OCI-M2 (cell line): ENCODE data around the gene LMBRD2.
"Not testable (repeated sequence)": the region's sequence is repeated elsewhere in the genome, so short reads cannot be mapped to it uniquely, and the experiment has no call there.

Experiments
- DNase-seq: peaks from one replicate; lab custom pipeline; 2025; ENCODE audit not compliant: unreplicated experiment; lab: John Stamatoyannopoulos, UW

The LMBRD2 gene

DNA sequence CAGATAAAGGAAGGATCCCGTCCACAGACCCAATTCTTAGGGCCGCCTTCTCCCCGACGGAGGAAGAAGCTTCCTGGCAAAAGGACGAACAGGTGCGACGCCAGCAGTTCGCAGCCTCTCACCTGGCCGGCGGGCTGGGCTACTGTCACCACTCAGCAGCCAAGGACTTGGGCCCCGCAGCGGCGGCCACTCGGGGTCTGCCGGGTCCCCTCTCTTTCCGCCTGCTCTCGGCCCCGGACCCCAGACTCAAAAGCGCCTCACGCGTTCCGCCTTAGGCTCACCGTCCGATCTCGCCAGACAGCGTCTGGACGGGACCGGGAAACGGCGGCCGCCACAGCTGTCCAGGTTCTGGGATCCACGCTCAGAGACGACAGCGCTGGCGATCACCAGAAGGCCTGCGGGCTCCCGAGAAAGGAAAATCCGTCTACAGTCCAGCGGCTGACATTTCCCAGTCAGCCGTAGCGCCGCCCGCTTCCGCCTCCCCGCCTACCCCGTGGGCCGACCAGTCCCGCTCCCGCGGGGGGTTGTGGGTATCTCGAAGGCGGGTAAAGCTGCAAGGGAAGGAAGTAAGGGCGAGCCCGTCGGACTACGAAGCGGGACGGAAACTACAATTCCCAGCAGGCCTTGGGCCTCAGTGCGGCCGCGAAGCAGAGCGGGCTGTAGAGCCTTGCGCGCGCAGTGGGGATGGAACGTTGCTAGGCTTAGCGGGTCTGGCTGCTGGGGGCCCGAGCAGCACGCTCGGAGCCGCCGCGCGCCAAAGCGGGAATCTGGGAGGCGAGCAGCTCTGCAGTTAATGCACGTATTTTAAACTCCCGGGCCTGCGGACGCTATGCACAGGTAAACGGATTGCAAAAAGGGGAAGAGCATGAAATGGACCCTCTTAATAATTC is at the start of gene LMBRD2, which contains the start of gene SKP2:
TSS of gene LMBRD2 (minus strand) at position 454 of the 890 bp plus-strand sequence. CDS start 8,538 bp downstream, outside the sequence.
TSS of gene SKP2 (plus strand) at position 678 of the 890 bp plus-strand sequence. CDS start at position 830, 152 bp downstream.
- peak; percentile 67 for DNase-seq

GRCh38 chr5:36200513-36200912 is 48.8 kb upstream of the LMBRD2 start:
- DNase-seq: no peak

DNA sequence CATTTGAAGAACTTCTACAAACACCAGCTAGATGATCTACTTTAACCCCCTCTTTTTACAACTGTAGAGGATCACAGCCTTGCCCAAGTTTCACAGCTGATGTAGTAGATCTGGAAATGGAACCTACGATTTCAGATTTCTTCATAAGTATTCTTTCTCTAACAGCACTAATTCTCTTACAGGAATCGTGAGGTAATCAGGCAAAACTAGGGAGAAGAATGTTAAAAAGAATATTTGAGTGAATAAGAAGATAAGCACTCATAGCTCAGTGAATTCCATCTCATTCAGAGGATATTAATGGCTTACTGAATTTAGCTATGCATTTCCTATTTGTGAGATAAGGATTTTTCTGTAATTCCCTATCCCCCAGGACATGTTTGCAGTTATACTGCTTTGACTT is 47.9 kb upstream of the LMBRD2 start:
- DNase-seq: no peak

DNA sequence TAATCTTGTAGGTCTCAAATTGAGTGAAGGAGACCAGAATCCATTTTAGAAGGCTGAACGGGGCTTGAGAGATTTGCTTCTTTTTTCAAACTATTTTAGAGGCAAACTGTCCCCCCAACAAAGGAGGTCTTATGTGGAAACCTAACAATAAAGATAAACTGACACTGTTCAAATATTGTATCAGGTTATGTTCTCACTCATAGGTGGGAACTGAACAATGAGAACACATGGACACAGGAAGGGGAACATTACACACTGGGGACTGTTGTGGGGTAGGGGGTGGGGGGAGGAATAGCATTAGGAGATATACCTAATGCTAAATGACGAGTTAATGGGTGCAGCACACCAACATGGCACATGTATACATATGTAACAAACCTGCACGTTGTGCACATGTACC is 47.1 kb upstream of the LMBRD2 start:
- not testable (repeated sequence) for DNase-seq

DNA sequence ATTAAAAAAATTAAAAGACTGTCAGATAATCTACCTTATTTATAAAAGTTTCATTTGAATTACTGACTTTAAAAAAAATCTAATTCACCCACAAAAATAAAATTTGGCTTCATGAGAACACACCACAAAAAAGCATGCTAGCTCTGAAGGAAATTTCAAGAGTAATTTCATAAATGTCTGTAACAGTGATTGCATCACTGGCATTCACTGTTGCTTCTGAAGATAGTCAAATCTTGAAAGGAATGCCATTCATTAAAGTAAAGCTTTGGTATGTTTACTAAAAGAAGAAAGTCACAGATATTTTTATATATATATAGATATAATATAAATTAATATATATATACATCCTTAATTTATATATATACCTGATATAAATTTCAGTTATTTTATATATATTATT is 46.6 kb upstream of the LMBRD2 start:
- DNase-seq: no peak

GRCh38 chr5:36193746-36194145 is 42.1 kb upstream of the LMBRD2 start:
- DNase-seq: no peak

DNA sequence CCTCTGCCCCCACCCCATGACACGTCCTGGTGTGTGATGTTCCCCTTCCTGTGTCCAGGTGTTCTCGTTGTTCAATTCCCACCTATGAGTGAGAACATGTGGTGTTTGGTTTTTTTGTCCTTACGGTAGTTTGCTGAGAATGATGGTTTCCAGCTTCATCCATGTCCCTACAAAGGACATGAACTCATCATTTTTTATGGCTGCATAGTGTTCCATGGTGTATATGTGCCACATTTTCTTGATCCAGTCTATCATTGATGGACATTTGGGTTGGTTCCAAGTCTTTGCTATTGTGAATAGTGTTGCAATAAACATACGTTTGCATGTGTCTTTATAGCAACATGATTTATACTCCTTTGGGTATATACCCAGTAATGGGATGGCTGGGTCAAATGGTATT is 32.7 kb upstream of the LMBRD2 start:
- not testable (repeated sequence) for DNase-seq

DNA sequence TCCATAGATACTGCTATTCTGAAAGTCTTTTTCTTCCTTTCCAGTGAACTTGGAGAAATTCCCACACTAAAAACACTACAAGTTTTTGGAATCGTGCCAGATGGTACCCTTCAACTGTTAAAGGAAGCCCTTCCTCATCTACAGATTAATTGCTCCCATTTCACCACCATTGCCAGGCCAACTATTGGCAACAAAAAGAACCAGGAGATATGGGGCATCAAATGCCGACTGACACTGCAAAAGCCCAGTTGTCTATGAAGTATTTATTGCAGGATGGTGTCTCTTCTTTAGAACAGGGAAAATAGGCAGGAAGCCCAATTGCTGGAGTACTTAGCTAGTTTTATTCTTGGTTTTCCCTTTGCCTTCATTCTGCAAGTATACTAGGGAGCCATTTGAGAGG is 30.1 kb upstream of the LMBRD2 start:
- DNase-seq: no peak

DNA sequence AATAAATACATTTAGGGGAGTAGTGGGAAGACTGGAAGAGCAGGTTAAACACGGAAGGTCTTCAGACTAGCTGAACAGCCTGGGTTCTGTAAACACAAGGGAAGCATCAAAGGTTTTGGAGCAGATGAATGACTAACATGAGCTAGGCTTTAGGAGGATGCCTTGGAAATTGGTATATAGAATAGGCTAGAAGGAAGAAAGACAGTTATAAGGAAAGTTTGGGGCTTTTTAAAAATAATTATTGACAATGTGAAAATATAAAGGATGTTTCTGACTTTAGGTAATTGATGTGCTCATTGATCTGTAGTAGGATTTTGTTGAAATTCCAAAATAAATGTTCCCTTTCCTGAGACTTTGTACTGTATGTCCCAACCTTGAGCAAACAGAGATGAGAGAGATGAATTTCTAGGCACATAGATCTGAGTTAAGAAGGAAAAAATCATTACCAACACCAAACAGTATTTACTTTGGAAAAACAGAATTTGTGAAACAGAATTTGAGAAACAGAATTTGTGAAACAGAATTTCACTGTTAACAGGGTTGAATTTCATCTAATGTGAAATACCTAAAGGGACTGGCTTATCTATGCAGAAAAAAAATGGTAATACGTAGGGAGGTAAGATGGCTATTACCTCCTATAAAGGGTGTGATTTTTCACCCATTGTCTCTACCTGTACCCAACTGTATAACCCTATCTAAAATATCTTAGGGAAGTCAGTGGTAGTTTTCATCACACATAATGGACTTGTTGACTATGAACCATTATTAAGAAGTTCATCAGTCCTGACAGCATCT is 29.1 kb upstream of the LMBRD2 start:
- no peak for DNase-seq

DNA sequence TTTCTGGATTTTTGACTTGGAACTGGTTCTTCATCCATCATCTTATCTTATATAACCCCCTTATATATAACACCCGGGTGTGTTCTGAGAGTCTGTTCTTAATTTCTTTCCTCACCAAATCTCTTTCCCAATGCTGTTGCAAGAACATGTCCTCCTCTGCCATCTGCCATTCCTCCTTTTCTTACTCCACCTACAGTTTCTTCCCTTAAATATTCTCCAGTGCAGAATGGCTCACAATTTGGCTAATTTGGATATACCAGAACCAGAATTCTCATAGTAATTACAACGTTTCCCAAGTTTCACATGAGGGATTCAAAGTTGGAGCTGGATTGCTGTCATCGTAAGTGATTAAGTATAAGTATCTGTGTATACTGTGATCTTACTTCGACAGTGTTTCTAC is 28.3 kb upstream of the LMBRD2 start:
- DNase-seq: no peak

- no peak for DNase-seq
These were observed 26.8 kb upstream of the LMBRD2 start for GRCh38 chr5:36178524-36178890.

DNA sequence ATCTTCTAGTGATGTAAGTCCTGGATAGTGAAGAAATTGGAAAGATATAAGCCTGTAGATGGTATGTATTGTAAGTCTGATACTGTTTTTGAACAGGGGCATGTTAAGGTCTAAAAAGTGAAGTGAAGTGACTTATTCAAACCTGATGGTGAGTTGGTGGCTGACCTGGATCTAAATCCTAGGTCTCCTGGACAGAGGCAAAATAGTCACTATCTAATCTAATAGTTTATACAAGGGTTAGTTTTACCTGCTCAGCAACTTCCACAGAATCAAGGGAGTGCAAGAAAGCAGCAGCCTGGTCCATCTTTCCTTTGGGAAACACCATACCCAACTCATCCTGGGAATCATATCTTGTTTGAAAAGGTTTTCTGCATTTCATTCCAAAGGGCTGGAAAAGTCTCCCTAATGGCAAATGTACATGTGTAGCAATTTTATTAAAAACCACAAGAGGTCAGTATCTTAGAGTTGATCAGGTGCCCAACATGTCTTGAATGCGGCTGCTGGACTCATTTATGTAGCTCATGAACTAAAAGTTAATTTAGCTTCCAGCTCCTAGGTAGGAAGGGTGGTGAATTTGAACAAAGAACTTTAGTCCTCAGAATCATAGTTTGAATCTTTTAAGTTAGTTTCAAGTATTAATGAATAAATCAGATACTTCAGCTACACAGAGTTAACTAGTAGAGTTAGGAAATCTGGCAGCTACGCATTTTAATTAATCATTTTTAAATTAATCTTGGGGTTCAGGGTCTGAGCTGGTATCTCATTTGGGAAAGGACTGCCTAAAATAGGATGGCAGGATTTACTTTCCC is 26.2 kb upstream of the LMBRD2 start:
- no peak for DNase-seq

- DNase-seq: no peak
These were observed 25.5 kb upstream of the LMBRD2 start for GRCh38 chr5:36177154-36177553.

GRCh38 chr5:36175043-36175442 is 23.4 kb upstream of the LMBRD2 start:
- DNase-seq: no peak

- no peak for DNase-seq
These were observed 22.4 kb upstream of the LMBRD2 start for GRCh38 chr5:36174119-36174518.

GRCh38 chr5:36173426-36173825 is 21.7 kb upstream of the LMBRD2 start:
- DNase-seq: no peak

- DNase-seq: no peak
These were observed 20.9 kb upstream of the LMBRD2 start for GRCh38 chr5:36172599-36172998.

DNA sequence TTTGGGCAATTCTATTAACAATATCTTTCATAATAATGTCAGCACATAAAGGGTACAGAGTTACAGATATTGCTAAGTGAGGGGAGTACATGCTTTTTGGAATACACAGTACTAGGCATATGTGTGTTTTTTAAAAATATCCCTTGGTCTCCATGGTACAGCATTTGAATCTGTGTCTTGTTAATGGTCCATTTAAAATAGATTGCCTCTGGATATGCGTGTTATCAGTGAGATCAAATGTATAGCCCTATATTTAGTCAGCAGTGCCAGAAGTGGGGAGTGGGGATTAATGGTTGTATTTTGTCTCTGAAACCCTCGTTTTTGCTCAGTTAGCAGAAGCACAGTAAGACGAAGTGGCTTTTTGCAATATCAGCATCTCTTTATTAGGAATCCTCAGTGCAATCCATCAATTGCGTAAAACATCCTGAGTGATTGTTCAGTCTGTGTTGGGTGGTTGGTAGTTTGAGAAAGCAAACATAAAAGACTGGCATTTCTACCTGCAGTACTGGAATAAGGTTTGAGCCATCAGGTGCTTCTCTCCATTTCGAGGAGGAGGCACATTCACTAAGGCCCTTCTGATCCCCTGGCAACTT is 19.2 kb upstream of the LMBRD2 start:
- DNase-seq: no peak

DNA sequence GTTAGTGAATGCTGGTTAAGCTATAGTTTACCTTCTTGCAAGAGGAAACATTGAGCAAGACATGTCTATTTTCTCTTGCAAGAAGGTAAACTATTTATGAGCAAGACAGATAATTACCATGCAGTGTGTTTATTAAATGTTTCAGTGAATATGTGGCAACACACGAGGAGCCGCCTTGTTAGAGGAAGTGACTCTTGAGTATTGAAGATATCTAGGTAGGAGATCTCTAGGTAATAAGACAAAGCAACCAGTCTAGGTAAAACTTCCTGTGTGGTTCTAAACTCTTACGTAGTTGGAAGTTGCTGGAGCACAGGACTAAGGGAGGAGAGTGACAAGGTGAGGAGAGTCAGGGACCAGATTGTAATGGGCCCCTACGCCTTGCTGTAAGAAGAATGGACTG is 17.1 kb upstream of the LMBRD2 start:
- DNase-seq: no peak

DNA sequence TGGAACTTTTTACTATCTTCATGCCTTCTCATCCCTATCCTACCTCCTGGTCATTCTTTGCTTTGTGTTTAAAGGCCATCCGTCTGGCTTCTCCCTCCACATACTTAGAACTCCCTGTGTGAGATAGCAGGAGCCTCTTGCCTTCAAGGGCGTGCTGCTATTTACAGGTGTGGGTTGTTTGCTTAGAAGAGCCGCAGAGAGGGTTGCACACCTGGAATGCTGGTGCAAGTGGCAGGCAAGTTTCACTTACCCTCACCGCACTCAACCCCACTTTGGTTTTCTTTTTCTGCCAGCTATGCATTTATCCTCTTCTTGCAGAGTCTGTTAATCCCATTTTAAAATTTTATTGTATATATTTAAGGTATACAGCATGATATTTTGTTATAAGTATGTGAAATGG is 12.8 kb upstream of the LMBRD2 start:
- DNase-seq: no peak
